HCT116 (cell line): ENCODE data around the gene ABCA8. TPM values are rescaled to one million over a fixed set of nuclear protein-coding genes. Genes with fewer than 3 reads are reported as not detected.

ENCODE experiments used
- ATAC-seq: fragments of 200-7000 bp; cut with Tn5 transposase; 2 replicates; pipeline ENCODE4 v1.9.1; 2020; ENCODE audit warnings: mild to moderate bottlenecking, moderate library complexity
- BruUV-seq: library from RNA; stranded (reverse); fragments of 400-500 nt; replicated peaks from 2 replicates; lab custom pipeline; 2021; lab: Mats Ljungman, UMichigan
- CTCF ChIA-PET: fragments of 300-600 bp; sonication (Branson Sonifier 250); formaldehyde crosslinking; loops from one replicate; lab custom pipeline; 2021; ENCODE audit warnings: antibody characterized with exemption; lab: Charles Lee
- POLR2A ChIA-PET: fragments of 300-600, 350-600 bp; sonication (Branson Sonifier 250); formaldehyde crosslinking; loops from one replicate; lab custom pipeline; 2021; ENCODE audit warnings: antibody characterized with exemption; lab: Charles Lee
- RAD21 ChIA-PET, 2 experiments: fragments of 300-600 bp; sonication (Branson Sonifier 250); formaldehyde crosslinking; loops; one replicate each; lab custom pipeline; 2023; ENCODE audit warnings: low total read pairs in 2 of 2; ENCODE audit not compliant: uncharacterized antibody in 2 of 2, unreplicated experiment in 2 of 2, low non-redundant PET in 1 of 2; lab: Charles Lee
- DNase-seq: peaks from one replicate; pipeline ENCODE4 v3.0.0-alpha.2; 2010; ENCODE audit warnings: low read depth, low spot score
- H2AFZ ChIP-seq: fragments of 200-600 bp; shearing (Covaris generic), sonication (generic); 2 replicates; pipeline ENCODE4 v1.6.1; 2017; ENCODE audit warnings: low read depth, mixed run types, mixed read lengths, antibody characterized with exemption, low read length; ENCODE audit not compliant: poor library complexity, severe bottlenecking
- H3K27ac ChIP-seq: 2 replicates; pipeline ENCODE4 v1.5.1; 2012; ENCODE audit warnings: low read depth, low read length
- H3K27me3 ChIP-seq: fragments of 200-600 bp; sonication (generic); 2 replicates; pipeline ENCODE4 v1.6.1; 2016; ENCODE audit warnings: mixed run types, low read length, mixed read lengths; ENCODE audit not compliant: insufficient read depth
- H3K36me3 ChIP-seq, 2 experiments: fragments of 200-500 bp in 1 of 2; fragments of 200-600 bp in 1 of 2; sonication (Bioruptor generic) in 1 of 2; sonication (generic) in 1 of 2; 2 replicates each; pipeline versions ENCODE4 v1.5.1 to v1.6.1; 2014 to 2016; ENCODE audit warnings: low read length in 2 of 2, inconsistent platforms in 1 of 2, mixed read lengths in 1 of 2, mixed run types in 1 of 2; ENCODE audit not compliant: insufficient read depth in 2 of 2, control insufficient read depth in 1 of 2
- H3K4me1 ChIP-seq, 2 experiments: fragments of 200-600 bp in 1 of 2; sonication (generic) in 1 of 2; 2 replicates each; pipeline versions ENCODE4 v1.5.1 to v1.6.1; 2012 to 2017; ENCODE audit warnings: low read length in 2 of 2, inconsistent platforms in 1 of 2, mild to moderate bottlenecking in 1 of 2, mixed read lengths in 1 of 2, mixed run types in 1 of 2, moderate library complexity in 1 of 2; ENCODE audit not compliant: insufficient read depth in 2 of 2, control insufficient read depth in 1 of 2
- H3K4me2 ChIP-seq: fragments of 200-600 bp; sonication (generic); 2 replicates; pipeline ENCODE4 v1.6.1; 2017; ENCODE audit warnings: mixed run types, low read length, mixed read lengths
- H3K4me3 ChIP-seq, 2 experiments: fragments of 200-600 bp in 1 of 2; sonication (generic) in 1 of 2; replicated peaks in 1 of 2; 2 replicates each; pipeline ENCODE4 v1.5.1; 2011 to 2016; ENCODE audit warnings: low read length in 2 of 2, control low read depth in 1 of 2, low read depth in 1 of 2, mild to moderate bottlenecking in 1 of 2, mixed read lengths in 1 of 2, mixed run types in 1 of 2
- H3K79me2 ChIP-seq: fragments of 200-600 bp; sonication (generic); 2 replicates; pipeline ENCODE4 v1.6.1; 2017; ENCODE audit warnings: mild to moderate bottlenecking, mixed run types, low read length, moderate library complexity, mixed read lengths; ENCODE audit not compliant: insufficient read depth
- H3K9ac ChIP-seq: fragments of 200-600 bp; sonication (generic); 2 replicates; pipeline ENCODE4 v1.6.1; 2016; ENCODE audit warnings: low read length, mixed read lengths
- H3K9me2 ChIP-seq: fragments of 200-600 bp; sonication (generic), shearing (Covaris generic); 2 replicates; pipeline ENCODE4 v1.6.1; 2017; ENCODE audit warnings: mixed run types, mild to moderate bottlenecking, moderate library complexity; ENCODE audit not compliant: insufficient read depth
- H3K9me3 ChIP-seq, 2 experiments: fragments of 200-500 bp in 1 of 2; fragments of 200-600 bp in 1 of 2; sonication (Bioruptor generic) in 1 of 2; sonication (generic) in 1 of 2; 2 replicates each; pipeline ENCODE4 v1.6.1; 2014 to 2017; ENCODE audit warnings: low read length in 2 of 2, mixed read lengths in 2 of 2, inconsistent platforms in 1 of 2, low read depth in 1 of 2, mild to moderate bottlenecking in 1 of 2, mixed run types in 1 of 2, moderate library complexity in 1 of 2; ENCODE audit not compliant: control insufficient read depth in 1 of 2, insufficient read depth in 1 of 2
- H4K20me1 ChIP-seq: fragments of 200-600 bp; sonication (generic), shearing (Covaris generic); 2 replicates; pipeline ENCODE4 v1.6.1; 2017; ENCODE audit warnings: mixed run types, mild to moderate bottlenecking, moderate library complexity; ENCODE audit not compliant: insufficient read depth
- ATF3 ChIP-seq: IDR thresholded peaks from 2 replicates; pipeline ENCODE4 v1.6.1; 2012
- CBX3 ChIP-seq: IDR thresholded peaks from 2 replicates; pipeline ENCODE4 v1.6.1; 2012; ENCODE audit warnings: low read depth
- CEBPB ChIP-seq: IDR thresholded peaks from 2 replicates; pipeline ENCODE4 v1.6.1; 2012; ENCODE audit warnings: low read depth
- EGR1 ChIP-seq: IDR thresholded peaks from 2 replicates; pipeline ENCODE4 v1.6.1; 2012; ENCODE audit warnings: low read depth
- EZH2 ChIP-seq: fragments of 200-600 bp; sonication (generic); IDR thresholded peaks from 2 replicates; pipeline ENCODE4 v1.6.1; 2017; ENCODE audit warnings: antibody characterized with exemption, mixed run types
- POLR2A ChIP-seq: IDR thresholded peaks from 2 replicates; pipeline ENCODE4 v1.7.0; 2011; ENCODE audit warnings: borderline replicate concordance; ENCODE audit not compliant: insufficient read depth, insufficient read length; ENCODE audit errors: extremely low read depth
- POLR2AphosphoS5 ChIP-seq: IDR thresholded peaks from 2 replicates; pipeline ENCODE4 v1.6.1; 2011; ENCODE audit warnings: mild to moderate bottlenecking, low read depth, low read length, moderate library complexity
- RAD21 ChIP-seq: IDR thresholded peaks from 2 replicates; pipeline ENCODE4 v1.6.1; 2012; ENCODE audit warnings: low read depth, mild to moderate bottlenecking
- REST ChIP-seq: IDR thresholded peaks from 2 replicates; pipeline ENCODE4 v1.6.1; 2012; ENCODE audit warnings: low read depth
- SIN3A ChIP-seq: IDR thresholded peaks from 2 replicates; pipeline ENCODE4 v1.6.1; 2012; ENCODE audit warnings: low read depth
- SP1 ChIP-seq: IDR thresholded peaks from 2 replicates; pipeline ENCODE4 v1.6.1; 2012; ENCODE audit warnings: low read depth
- SRF ChIP-seq: IDR thresholded peaks from 2 replicates; pipeline ENCODE4 v1.6.1; 2012; ENCODE audit warnings: low read depth
- ZFX ChIP-seq: fragments of 450-650 bp; IDR thresholded peaks from 2 replicates; pipeline ENCODE4 v1.6.1; 2017
- ZNF274 ChIP-seq: fragments of 200-500 bp; sonication (Bioruptor generic); IDR thresholded peaks from 2 replicates; pipeline ENCODE4 v1.6.1; 2014; ENCODE audit warnings: mild to moderate bottlenecking, low read depth, low read length, inconsistent platforms
- intact Hi-C: fragments of 100-400 bp; cut with micrococcal nuclease; formaldehyde crosslinking; loops from 2 replicates; pipeline ENCODE4 v1.10.0; 2022
- total RNA-seq: library from RNA; stranded (reverse); gene quantifications from one replicate; pipeline ENCODE4 v1.2.1, GENCODE V29; 2021; ENCODE audit not compliant: unreplicated experiment
- TF ChIP-seq, protein P1 (sequence below): IDR thresholded peaks from 2 replicates; pipeline ENCODE4 v1.6.1; 2011; ENCODE audit warnings: mild to moderate bottlenecking, low read length, moderate library complexity; ENCODE audit not compliant: insufficient replicate concordance; ENCODE audit errors: extremely low read depth

The ABCA8 gene
- total RNA-seq, 1 experiment from 2014 or later, result 0.44 TPM

- H3K4me2 ChIP-seq, result no peak overlapping the region
- H3K4me3 ChIP-seq, result no peak overlapping the region
- no TSS peak for BruUV-seq
- TF ChIP-seq SRF (no peak), POLR2AphosphoS5 (no peak), EGR1 (no peak), SP1 (no peak), ZFX (no peak), ATF3 (no peak), SIN3A (no peak)
- no peaks in the 10 kb centered on the region for H3K4me1 ChIP-seq
- no peak overlapping the region for H3K27ac ChIP-seq
- H4K20me1 ChIP-seq, result no peaks in the 10 kb centered on the region
- CTCF ChIA-PET, result no interaction called here
- no peaks in the 10 kb centered on the region for H3K9me3 ChIP-seq
- ATAC-seq (no peak), DNase-seq (no peak)
- H2AFZ ChIP-seq, result no peak overlapping the region
- H3K9ac ChIP-seq, result no peak overlapping the region
- H3K9me2 ChIP-seq, result no peaks in the 10 kb centered on the region
- RAD21 ChIA-PET, result no interaction called here
- H3K27me3 ChIP-seq, result no peaks in the 10 kb centered on the region
- intact Hi-C loops, result no loop called here
- no peaks in the 10 kb centered on the region for H3K36me3 ChIP-seq
- POLR2A ChIA-PET, result no interaction called here
- H3K79me2 ChIP-seq, result no peaks in the 10 kb centered on the region
Measured at GRCh38 chr17:68870976-68871375, 84.2 kb downstream of the ABCA8 start.

- Histone ChIP-seq H3K4me2 (no peak overlapping the region), H4K20me1 (no peaks in the 10 kb centered on the region), H3K4me3 (no peak overlapping the region), H2AFZ (no peak overlapping the region), H3K4me1 (no peaks in the 10 kb centered on the region), H3K27me3 (no peaks in the 10 kb centered on the region), H3K9me3 (no peaks in the 10 kb centered on the region), H3K36me3 (no peaks in the 10 kb centered on the region), H3K9ac (no peak overlapping the region), H3K27ac (no peak overlapping the region), H3K9me2 (no peaks in the 10 kb centered on the region), H3K79me2 (no peaks in the 10 kb centered on the region)
- no TSS peak for BruUV-seq
- ATAC-seq (no peak), DNase-seq (no peak)
- ChIA-PET CTCF (no interaction called here), POLR2A (no interaction called here), RAD21 (no interaction called here)
- intact Hi-C loops, result no loop called here
- TF ChIP-seq EZH2 (no peak), REST (no peak), SRF (no peak), RAD21 (no peak), CBX3 (no peak), CEBPB (no peak), POLR2A (no peak), POLR2AphosphoS5 (no peak), ZNF274 (no peak), EGR1 (no peak), ATF3 (no peak)
- TF ChIP-seq, protein P1, sequence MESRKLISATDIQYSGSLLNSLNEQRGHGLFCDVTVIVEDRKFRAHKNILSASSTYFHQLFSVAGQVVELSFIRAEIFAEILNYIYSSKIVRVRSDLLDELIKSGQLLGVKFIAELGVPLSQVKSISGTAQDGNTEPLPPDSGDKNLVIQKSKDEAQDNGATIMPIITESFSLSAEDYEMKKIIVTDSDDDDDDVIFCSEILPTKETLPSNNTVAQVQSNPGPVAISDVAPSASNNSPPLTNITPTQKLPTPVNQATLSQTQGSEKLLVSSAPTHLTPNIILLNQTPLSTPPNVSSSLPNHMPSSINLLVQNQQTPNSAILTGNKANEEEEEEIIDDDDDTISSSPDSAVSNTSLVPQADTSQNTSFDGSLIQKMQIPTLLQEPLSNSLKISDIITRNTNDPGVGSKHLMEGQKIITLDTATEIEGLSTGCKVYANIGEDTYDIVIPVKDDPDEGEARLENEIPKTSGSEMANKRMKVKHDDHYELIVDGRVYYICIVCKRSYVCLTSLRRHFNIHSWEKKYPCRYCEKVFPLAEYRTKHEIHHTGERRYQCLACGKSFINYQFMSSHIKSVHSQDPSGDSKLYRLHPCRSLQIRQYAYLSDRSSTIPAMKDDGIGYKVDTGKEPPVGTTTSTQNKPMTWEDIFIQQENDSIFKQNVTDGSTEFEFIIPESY, result no peak
Measured at GRCh38 chr17:68870161-68870826, 84.9 kb downstream of the ABCA8 start.
